GM19099 (cell line): ENCODE data around the gene TP53I11.

Source experiments
- POLR2A ChIP-seq: IDR thresholded peaks from 3 replicates; pipeline ENCODE4 v1.6.1; 2011; ENCODE audit warnings: low read depth; ENCODE audit not compliant: insufficient read length; ENCODE audit errors: extremely low read depth

The TP53I11 gene

DNA sequence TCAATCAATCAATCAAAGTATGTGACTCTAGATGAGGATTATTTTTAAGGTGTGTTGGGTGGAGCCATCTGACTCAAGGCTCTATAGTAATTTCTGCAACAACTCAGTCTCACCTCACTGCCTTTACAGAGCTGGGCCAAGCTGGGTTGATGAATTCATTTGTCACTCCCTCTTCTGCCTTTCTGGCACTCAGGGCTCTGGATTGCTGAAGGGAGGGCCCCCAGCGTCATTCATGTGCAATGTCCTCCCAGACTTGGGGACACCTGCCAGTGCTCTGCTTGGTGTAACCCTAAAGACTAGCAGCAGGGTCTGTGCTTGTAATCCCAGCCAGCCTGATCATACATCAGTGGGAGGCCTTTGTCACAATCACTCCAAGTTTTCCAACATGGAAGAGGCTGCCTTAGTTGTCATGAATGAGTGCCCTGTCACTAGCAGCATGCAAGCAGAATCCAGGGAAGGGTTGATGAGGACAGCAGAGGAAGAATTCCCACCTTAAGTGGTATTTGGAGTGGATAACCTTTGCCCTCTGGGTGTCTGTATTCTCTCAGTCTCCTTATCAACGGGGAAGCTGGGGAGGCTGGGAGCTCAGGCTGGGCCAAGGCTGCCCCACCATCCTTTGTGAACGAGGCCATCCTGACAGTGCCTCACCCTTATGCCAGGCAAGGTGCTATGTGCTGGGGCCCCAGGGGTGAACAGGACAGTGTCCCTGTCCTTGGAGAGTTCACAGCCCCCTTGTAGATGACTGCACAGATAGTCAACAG lies 2.0 kb upstream of the TP53I11 start:
- TF ChIP-seq POLR2A, result no peak

DNA sequence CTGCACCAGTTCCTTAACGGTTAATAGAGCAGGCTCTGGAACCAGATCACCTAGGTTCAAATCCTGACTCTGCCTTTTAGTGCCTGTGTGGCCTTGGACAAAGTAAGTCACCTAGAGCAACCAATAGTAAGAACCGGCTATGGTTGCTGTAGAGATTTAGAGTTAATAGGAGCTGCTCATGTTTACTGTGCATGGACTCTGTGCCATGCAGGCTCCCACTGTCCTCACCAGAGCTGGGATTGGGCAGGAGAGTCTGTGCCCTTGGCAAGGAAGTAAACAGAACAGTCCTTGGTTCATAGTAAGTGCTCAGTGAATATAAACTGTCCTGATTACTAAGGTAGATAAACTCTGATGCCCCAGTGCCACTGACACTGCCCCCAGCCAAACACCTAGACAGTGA lies 1.4 kb upstream of the TP53I11 start:
- no peak for TF ChIP-seq POLR2A

GRCh38 chr11:44950031-44950624 lies 555 bp downstream of the TP53I11 start:
- no peak for TF ChIP-seq POLR2A

- no peak for TF ChIP-seq POLR2A
These were observed 1.3 kb downstream of the TP53I11 start for GRCh38 chr11:44949160-44950030.

- no peak for TF ChIP-seq POLR2A
These were observed 2.5 kb downstream of the TP53I11 start for GRCh38 chr11:44948155-44948554.

DNA sequence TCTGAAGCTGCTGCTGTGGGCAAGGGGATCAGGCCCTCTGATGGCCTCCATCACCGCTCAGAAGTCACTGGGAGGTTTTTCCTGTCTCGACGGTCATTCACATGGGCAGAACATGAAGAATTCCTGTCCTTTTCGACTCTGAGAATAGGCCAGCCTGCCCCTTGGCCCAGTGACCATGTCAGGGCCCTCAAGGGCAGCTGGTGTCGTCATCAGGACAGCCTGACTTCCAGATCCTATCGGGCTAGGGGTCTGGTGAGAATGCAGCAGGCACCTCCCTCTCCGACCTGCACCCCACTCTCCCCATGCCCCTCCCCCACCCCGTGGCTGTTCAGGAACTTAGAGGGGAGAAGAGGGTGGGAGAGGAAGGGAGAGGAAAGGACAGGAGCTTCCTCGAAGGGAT lies 3.6 kb downstream of the TP53I11 start:
- no peak for TF ChIP-seq POLR2A

- TF ChIP-seq POLR2A, result no peak
These were observed 4.4 kb downstream of the TP53I11 start for GRCh38 chr11:44946263-44946662.

GRCh38 chr11:44945666-44946065 lies 5.0 kb downstream of the TP53I11 start:
- no peak for TF ChIP-seq POLR2A

GRCh38 chr11:44944853-44945235 lies 5.8 kb downstream of the TP53I11 start:
- TF ChIP-seq POLR2A, result no peak

- no peak for TF ChIP-seq POLR2A
These were observed 6.4 kb downstream of the TP53I11 start for GRCh38 chr11:44944181-44944852.

DNA sequence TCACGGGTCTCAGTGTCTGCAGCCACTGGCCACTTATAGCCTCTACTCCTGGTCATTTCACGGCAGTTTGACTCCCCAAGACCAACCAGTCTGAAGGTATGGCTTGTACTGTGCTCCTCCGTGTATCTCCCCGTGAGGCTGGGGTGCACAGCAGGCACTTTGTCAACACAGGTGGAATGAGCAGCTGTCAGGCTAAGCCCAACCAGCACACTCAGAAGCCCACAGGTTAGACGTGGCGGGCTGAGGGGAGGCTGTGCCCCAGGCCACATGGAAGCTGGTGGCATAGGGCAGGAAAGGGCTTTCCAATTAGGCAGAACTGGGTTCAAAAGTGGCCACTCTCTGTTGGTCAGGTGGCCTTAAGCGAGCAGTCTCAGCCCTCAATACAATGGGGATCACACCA lies 7.0 kb downstream of the TP53I11 start:
- no peak for TF ChIP-seq POLR2A

- TF ChIP-seq POLR2A, result no peak
These were observed 7.6 kb downstream of the TP53I11 start for GRCh38 chr11:44943118-44943517.

DNA sequence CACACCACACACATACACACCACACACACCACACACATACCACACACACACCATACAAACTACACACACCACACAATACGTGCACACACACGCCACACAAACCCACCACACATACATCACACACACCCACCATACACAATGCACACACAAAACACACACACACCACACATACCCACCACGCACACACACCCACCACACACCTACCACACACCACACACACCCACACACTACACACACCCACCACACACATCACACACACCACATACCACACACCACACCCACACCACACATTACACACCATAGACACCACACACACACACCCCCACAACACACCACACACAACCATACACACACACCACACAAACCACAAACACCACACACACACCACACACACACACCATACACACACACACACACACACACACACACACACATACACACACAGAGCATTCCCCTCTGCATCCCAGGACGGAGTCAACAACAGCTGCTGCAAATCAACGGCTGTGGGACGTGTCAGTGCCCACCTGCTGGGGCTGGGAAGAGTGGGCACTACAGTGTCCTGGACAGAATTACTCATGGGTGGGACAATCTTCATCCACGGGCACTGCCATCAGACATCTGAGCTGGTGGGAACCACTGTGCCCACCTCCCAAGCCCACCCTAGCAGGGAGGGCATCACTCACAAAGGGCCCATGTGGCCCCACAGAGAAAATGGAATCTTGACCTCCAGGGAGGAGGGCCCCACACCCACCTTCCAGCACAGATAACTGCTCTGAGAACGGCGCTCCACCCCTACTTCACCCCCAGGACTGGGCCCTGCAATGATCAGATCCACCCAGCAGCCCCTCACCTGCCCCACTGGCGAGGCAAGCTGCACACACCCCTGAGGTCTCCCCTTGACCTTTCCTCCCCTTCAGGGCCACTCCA lies 8.4 kb downstream of the TP53I11 start:
- no peak for TF ChIP-seq POLR2A
